ENCODE measurements around the gene GNG7. TPM values are rescaled to one million over a fixed set of nuclear protein-coding genes. Genes with fewer than 3 reads are reported as not detected.
A peak's percentile ranks its signal among the peaks of the same experiment; 100 is the strongest.
"Not testable (repeated sequence)": the region's sequence is repeated elsewhere in the genome, so short reads cannot be mapped to it uniquely, and the experiment has no call there.

The GNG7 gene
- polyA plus RNA-seq, 1 experiment, result 0.57 TPM

- no peak for DNase-seq (ENCODE audit: low read depth, low spot score)
- ChIA-PET CTCF (no interaction called here), POLR2A (no interaction called here)
- Histone ChIP-seq H3K9me3 (ENCODE audit: control insufficient read depth, insufficient read depth, low read length) (peaks cover 27% of the 10 kb centered on the region), H3K27me3 (ENCODE audit: control insufficient read depth, insufficient read depth, low read length) (no peaks in the 10 kb centered on the region), H3K4me3 (ENCODE audit: low read depth, low read length) (no peak overlapping the region), H3K27ac (ENCODE audit: low read depth, low read length) (no peak overlapping the region)
- TF ChIP-seq CTCF (IDR thresholded peaks at IDR 0.05; ENCODE audit: low read depth, low read length), result no peak
Measured at GRCh38 chr19:2716275-2716650, 13.8 kb upstream of the GNG7 start.

GRCh38 chr19:2715470-2716274, 13.2 kb upstream of the GNG7 start:
- POLR2A ChIA-PET, result no interaction called here
- H3K4me3 ChIP-seq (ENCODE audit: low read depth, low read length), result no peak overlapping the region
- DNase-seq (ENCODE audit: low read depth, low spot score), result no peak
- CTCF ChIA-PET, result no interaction called here
- H3K27ac ChIP-seq (ENCODE audit: low read depth, low read length), result no peak overlapping the region
- H3K27me3 ChIP-seq (ENCODE audit: control insufficient read depth, insufficient read depth, low read length), result no peaks in the 10 kb centered on the region
- H3K9me3 ChIP-seq (ENCODE audit: control insufficient read depth, insufficient read depth, low read length), result peaks cover 27% of the 10 kb centered on the region
- TF ChIP-seq CTCF (IDR thresholded peaks at IDR 0.05; ENCODE audit: low read depth, low read length), result no peak

GRCh38 chr19:2714531-2715269, 12.2 kb upstream of the GNG7 start:
- ChIA-PET POLR2A (no interaction called here), CTCF (no interaction called here)
- no peak overlapping the region for H3K4me3 ChIP-seq (ENCODE audit: low read depth, low read length)
- no peak overlapping the region for H3K27ac ChIP-seq (ENCODE audit: low read depth, low read length)
- DNase-seq (ENCODE audit: low read depth, low spot score), result no peak
- no peaks in the 10 kb centered on the region for H3K27me3 ChIP-seq (ENCODE audit: control insufficient read depth, insufficient read depth, low read length)
- H3K9me3 ChIP-seq (ENCODE audit: control insufficient read depth, insufficient read depth, low read length), result peaks cover 27% of the 10 kb centered on the region
- no peak for TF ChIP-seq CTCF (IDR thresholded peaks at IDR 0.05; ENCODE audit: low read depth, low read length)

GRCh38 chr19:2714102-2714501, 11.6 kb upstream of the GNG7 start:
- CTCF ChIA-PET; H3K27me3 ChIP-seq (ENCODE audit: control insufficient read depth, insufficient read depth, low read length); POLR2A ChIA-PET; DNase-seq (ENCODE audit: low read depth, low spot score); H3K27ac ChIP-seq (ENCODE audit: low read depth, low read length); H3K4me3 ChIP-seq (ENCODE audit: low read depth, low read length): not testable (repeated sequence)
- H3K9me3 ChIP-seq (ENCODE audit: control insufficient read depth, insufficient read depth, low read length), result peaks cover 27% of the 10 kb centered on the region

- H3K27ac ChIP-seq (ENCODE audit: low read depth, low read length); POLR2A ChIA-PET; H3K27me3 ChIP-seq (ENCODE audit: control insufficient read depth, insufficient read depth, low read length); H3K4me3 ChIP-seq (ENCODE audit: low read depth, low read length); CTCF ChIA-PET; DNase-seq (ENCODE audit: low read depth, low spot score): not testable (repeated sequence)
- peaks cover 27% of the 10 kb centered on the region for H3K9me3 ChIP-seq (ENCODE audit: control insufficient read depth, insufficient read depth, low read length)
Measured at GRCh38 chr19:2713170-2713569, 10.7 kb upstream of the GNG7 start.

GRCh38 chr19:2711875-2712205, 9.3 kb upstream of the GNG7 start:
- Histone ChIP-seq H3K4me3 (ENCODE audit: low read depth, low read length) (no peak overlapping the region), H3K27me3 (ENCODE audit: control insufficient read depth, insufficient read depth, low read length) (no peaks in the 10 kb centered on the region), H3K9me3 (ENCODE audit: control insufficient read depth, insufficient read depth, low read length) (peaks cover 20% of the 10 kb centered on the region), H3K27ac (ENCODE audit: low read depth, low read length) (peak overlapping the region; percentile 52)
- ChIA-PET POLR2A (interaction anchor here (1.7 kb wide), 1 partner anchor 11 kb away, joined by 8 read pairs; no protein-coding TSS in a partner anchor), CTCF (no interaction called here)
- TF ChIP-seq CTCF (IDR thresholded peaks at IDR 0.05; ENCODE audit: low read depth, low read length), result no peak
- no peak for DNase-seq (ENCODE audit: low read depth, low spot score)
